ACC112 (cell line): ENCODE data around the gene XAB2.

Source experiments
- H2AFZ ChIP-seq: fragments of 200-600 bp; sonication (generic); one replicate; pipeline ENCODE4 v1.6.0; 2017; ENCODE audit warnings: antibody characterized with exemption, low read length; ENCODE audit not compliant: unreplicated experiment
- H3K27ac ChIP-seq: fragments of 200-600 bp; sonication (generic); 2 replicates; pipeline ENCODE4 v1.5.1; 2014; ENCODE audit warnings: low read depth, mild to moderate bottlenecking, antibody characterized with exemption, low read length, moderate library complexity
- H3K27me3 ChIP-seq: fragments of 200-600 bp; sonication (generic); 2 replicates; pipeline ENCODE4 v1.6.1; 2014; ENCODE audit warnings: mild to moderate bottlenecking, antibody characterized with exemption, low read length, moderate library complexity, mixed read lengths; ENCODE audit not compliant: insufficient read depth
- H3K36me3 ChIP-seq: fragments of 200-600 bp; sonication (generic); 2 replicates; pipeline ENCODE4 v1.6.1; 2016; ENCODE audit warnings: mild to moderate bottlenecking, antibody characterized with exemption, low read length, moderate library complexity, mixed read lengths; ENCODE audit not compliant: insufficient read depth
- H3K4me1 ChIP-seq: fragments of 200-600 bp; sonication (generic); one replicate; pipeline ENCODE4 v1.6.1; 2016; ENCODE audit warnings: low read length, mixed read lengths; ENCODE audit not compliant: insufficient read depth, unreplicated experiment, control insufficient read depth
- H3K4me3 ChIP-seq: fragments of 200-600 bp; sonication (generic); 2 replicates; pipeline ENCODE4 v1.5.1; 2014; ENCODE audit warnings: mild to moderate bottlenecking, low read depth, low read length
- H3K79me2 ChIP-seq: fragments of 200-600 bp; sonication (generic); one replicate; pipeline ENCODE4 v1.6.0; 2016; ENCODE audit warnings: low read length; ENCODE audit not compliant: control insufficient read depth, unreplicated experiment, insufficient read depth

The XAB2 gene

GRCh38 chr19:7629347-7630054, at the start of gene XAB2, which contains the start of gene PET100:
XAB2 (minus strand) TSS chr19:7629545; CDS start chr19:7629527, 18 bp downstream.
PET100 (plus strand) TSS chr19:7629793; CDS start chr19:7629834, 41 bp downstream.
- Histone ChIP-seq H3K79me2 (peaks cover 46% of the 10 kb centered on the region), H3K27ac (peak within 1 kb of the TSS; percentile 36; the same call in 1 of the 2 replicates), H3K4me1 (no peaks in the 10 kb centered on the region), H3K36me3 (no peaks in the 10 kb centered on the region), H3K27me3 (no peaks in the 10 kb centered on the region), H2AFZ (peak within 1 kb of the TSS; percentile 92), H3K4me3 (peak within 1 kb of the TSS; percentile 98)

- no peak overlapping the region for H2AFZ ChIP-seq
- 0 out of 2 replicates have a peak, but pooled peaks cover 8% of the 10 kb centered on the region for H3K27me3 ChIP-seq
- H3K4me1 ChIP-seq: no peaks in the 10 kb centered on the region
- H3K4me3 ChIP-seq: no peak overlapping the region
- no peaks in the 10 kb centered on the region for H3K36me3 ChIP-seq
- H3K79me2 ChIP-seq: peaks cover 10% of the 10 kb centered on the region
- H3K27ac ChIP-seq: no peak overlapping the region
These were observed 48.4 kb upstream of the XAB2 start for GRCh38 chr19:7677669-7678311.

GRCh38 chr19:7676854-7677253, 47.5 kb upstream of the XAB2 start, which contains the start of gene MCEMP1:
MCEMP1 (plus strand) TSS chr19:7677090; CDS start chr19:7677121, 31 bp downstream.
- no peak within 1 kb of the TSS for H3K4me3 ChIP-seq
- H3K27me3 ChIP-seq: peaks cover 11% of the 10 kb centered on the region; the same call in 1 of the 2 replicates
- H3K36me3 ChIP-seq: no peaks in the 10 kb centered on the region
- no peaks in the 10 kb centered on the region for H3K4me1 ChIP-seq
- peaks cover 5% of the 10 kb centered on the region for H3K79me2 ChIP-seq
- no peak within 1 kb of the TSS for H3K27ac ChIP-seq
- no peak within 1 kb of the TSS for H2AFZ ChIP-seq

- no peaks in the 10 kb centered on the region for H3K4me1 ChIP-seq
- peaks cover 5% of the 10 kb centered on the region for H3K79me2 ChIP-seq
- H3K4me3 ChIP-seq: no peak overlapping the region
- H2AFZ ChIP-seq: no peak overlapping the region
- no peaks in the 10 kb centered on the region for H3K36me3 ChIP-seq
- H3K27me3 ChIP-seq: peaks cover 13% of the 10 kb centered on the region; the same call in 1 of the 2 replicates
- no peak overlapping the region for H3K27ac ChIP-seq
These were observed 47.0 kb upstream of the XAB2 start for GRCh38 chr19:7676376-7676775.

- no peaks in the 10 kb centered on the region for H3K4me1 ChIP-seq
- H3K36me3 ChIP-seq: no peaks in the 10 kb centered on the region
- peaks cover 26% of the 10 kb centered on the region for H3K27me3 ChIP-seq
- no peak overlapping the region for H3K4me3 ChIP-seq
- no peak overlapping the region for H2AFZ ChIP-seq
- no peak overlapping the region for H3K27ac ChIP-seq
- H3K79me2 ChIP-seq: no peaks in the 10 kb centered on the region
These were observed 45.0 kb upstream of the XAB2 start for GRCh38 chr19:7674010-7675005.

GRCh38 chr19:7672522-7672921, 43.2 kb upstream of the XAB2 start:
- Histone ChIP-seq H3K79me2 (no peaks in the 10 kb centered on the region), H3K4me1 (no peaks in the 10 kb centered on the region), H3K27me3 (peaks cover 33% of the 10 kb centered on the region), H3K36me3 (no peaks in the 10 kb centered on the region), H3K27ac (no peak overlapping the region), H2AFZ (no peak overlapping the region), H3K4me3 (no peak overlapping the region)

GRCh38 chr19:7670790-7671189, 41.4 kb upstream of the XAB2 start:
- Histone ChIP-seq H2AFZ (no peak overlapping the region), H3K4me3 (no peak overlapping the region)

GRCh38 chr19:7670150-7670783, 40.9 kb upstream of the XAB2 start:
- peak overlapping the region; percentile 40 for H3K4me3 ChIP-seq
- H3K27ac ChIP-seq: no peak overlapping the region
- no peaks in the 10 kb centered on the region for H3K4me1 ChIP-seq
- H3K36me3 ChIP-seq: no peaks in the 10 kb centered on the region
- H3K79me2 ChIP-seq: no peaks in the 10 kb centered on the region
- no peak overlapping the region for H2AFZ ChIP-seq
- H3K27me3 ChIP-seq: peaks cover 25% of the 10 kb centered on the region

More at GRCh38 chr19:7670790-7671189, 41.4 kb upstream of the XAB2 start:
- Histone ChIP-seq H3K27me3 (peaks cover 25% of the 10 kb centered on the region), H3K27ac (no peak overlapping the region), H3K36me3 (no peaks in the 10 kb centered on the region), H3K4me1 (no peaks in the 10 kb centered on the region), H3K79me2 (no peaks in the 10 kb centered on the region)

- peaks cover 25% of the 10 kb centered on the region for H3K27me3 ChIP-seq
- H2AFZ ChIP-seq: no peak overlapping the region
- no peaks in the 10 kb centered on the region for H3K79me2 ChIP-seq
- H3K36me3 ChIP-seq: no peaks in the 10 kb centered on the region
- H3K4me3 ChIP-seq: no peak overlapping the region
- H3K4me1 ChIP-seq: no peaks in the 10 kb centered on the region
- no peak overlapping the region for H3K27ac ChIP-seq
These were observed 40.3 kb upstream of the XAB2 start for GRCh38 chr19:7669641-7670040.

GRCh38 chr19:7668842-7669241, 39.5 kb upstream of the XAB2 start, which contains the start of gene RETN:
RETN (plus strand) TSS chr19:7669049; CDS start chr19:7669327, 278 bp downstream.
- H3K79me2 ChIP-seq: no peaks in the 10 kb centered on the region
- H2AFZ ChIP-seq: no peak within 1 kb of the TSS
- H3K27me3 ChIP-seq: peaks cover 25% of the 10 kb centered on the region
- no peaks in the 10 kb centered on the region for H3K36me3 ChIP-seq
- H3K4me1 ChIP-seq: no peaks in the 10 kb centered on the region
- H3K27ac ChIP-seq: no peak within 1 kb of the TSS
- no peak within 1 kb of the TSS for H3K4me3 ChIP-seq
